Tibial artery (tissue), 4 donors: ENCODE measurements around the gene DMPK.

Experiments
- DNase-seq, 2 donors: peaks; one replicate each; pipeline ENCODE4 v3.0.0-alpha.2; 2019
- H3K27ac ChIP-seq, 2 donors: fragments of 200-600 bp; sonication (generic) in 1 of 2; 1 replicate in 1 of 2; 2 replicates in 1 of 2; pipeline ENCODE4 v1.5.1; 2018 to 2019; ENCODE audit warnings: mild to moderate bottlenecking in 1 of 2
- H3K27me3 ChIP-seq, 2 donors: fragments of 200-600 bp; sonication (generic) in 1 of 2; one replicate each; pipeline versions ENCODE4 v1.5.1 to v1.6.0; 2016 to 2019
- H3K36me3 ChIP-seq, 3 donors: fragments of 200-600 bp; sonication (generic) in 2 of 3; one replicate each; pipeline ENCODE4 v1.5.1; 2016 to 2019; ENCODE audit warnings: mild to moderate bottlenecking in 2 of 3
- H3K4me1 ChIP-seq, 4 donors: fragments of 200-600 bp; sonication (generic) in 2 of 4; 1 replicate in 3 of 4; 2 replicates in 1 of 4; pipeline ENCODE4 v1.5.1; 2016 to 2019
- H3K4me3 ChIP-seq, 2 donors: fragments of 200-600 bp; sonication (generic) in 1 of 2; 1 replicate in 1 of 2; 2 replicates in 1 of 2; pipeline ENCODE4 v1.5.1; 2018 to 2019; ENCODE audit warnings: mild to moderate bottlenecking in 2 of 2
- H3K9me3 ChIP-seq, 3 donors: fragments of 200-600 bp; sonication (generic) in 1 of 3; one replicate each; pipeline ENCODE4 v1.5.1; 2016 to 2019
- intact Hi-C: fragments of 100-400 bp; cut with DNase I; formaldehyde crosslinking; loops from one replicate; pipeline ENCODE4 v1.15.0; 2023; ENCODE audit warnings: low total_unique reads
- TF ChIP-seq, protein P1 (sequence below), 2 experiments: fragments of 200-600 bp in 1 of 2; fragments of 450-650 bp in 1 of 2; IDR thresholded peaks; one replicate each; pipeline ENCODE4 v1.5.1; 2017 to 2019; ENCODE audit warnings: antibody characterized with exemption in 2 of 2, mild to moderate bottlenecking in 1 of 2, moderate library complexity in 1 of 2

Gene DMPK

GRCh38 chr19:45780146-45780447 lies 2.2 kb downstream of the DMPK start:
- Histone ChIP-seq H3K4me3 (peak overlapping the region; percentile 76 to 86), H3K9me3 (no peaks in the 10 kb centered on the region), H3K36me3 (peaks cover 30 to 40% (median 31%) of the 10 kb centered on the region in 3 donors), H3K4me1 (peaks cover 8 to 72% (median 44%) of the 10 kb centered on the region in 4 donors), H3K27ac (peak overlapping the region; percentile 92 to 94), H3K27me3 (no peaks in the 10 kb centered on the region)
- TF ChIP-seq, protein P1, sequence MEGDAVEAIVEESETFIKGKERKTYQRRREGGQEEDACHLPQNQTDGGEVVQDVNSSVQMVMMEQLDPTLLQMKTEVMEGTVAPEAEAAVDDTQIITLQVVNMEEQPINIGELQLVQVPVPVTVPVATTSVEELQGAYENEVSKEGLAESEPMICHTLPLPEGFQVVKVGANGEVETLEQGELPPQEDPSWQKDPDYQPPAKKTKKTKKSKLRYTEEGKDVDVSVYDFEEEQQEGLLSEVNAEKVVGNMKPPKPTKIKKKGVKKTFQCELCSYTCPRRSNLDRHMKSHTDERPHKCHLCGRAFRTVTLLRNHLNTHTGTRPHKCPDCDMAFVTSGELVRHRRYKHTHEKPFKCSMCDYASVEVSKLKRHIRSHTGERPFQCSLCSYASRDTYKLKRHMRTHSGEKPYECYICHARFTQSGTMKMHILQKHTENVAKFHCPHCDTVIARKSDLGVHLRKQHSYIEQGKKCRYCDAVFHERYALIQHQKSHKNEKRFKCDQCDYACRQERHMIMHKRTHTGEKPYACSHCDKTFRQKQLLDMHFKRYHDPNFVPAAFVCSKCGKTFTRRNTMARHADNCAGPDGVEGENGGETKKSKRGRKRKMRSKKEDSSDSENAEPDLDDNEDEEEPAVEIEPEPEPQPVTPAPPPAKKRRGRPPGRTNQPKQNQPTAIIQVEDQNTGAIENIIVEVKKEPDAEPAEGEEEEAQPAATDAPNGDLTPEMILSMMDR (IDR thresholded peaks at IDR 0.05) = no peak
- DNase-seq = no peak
- intact Hi-C loops = no loop called here

DNA sequence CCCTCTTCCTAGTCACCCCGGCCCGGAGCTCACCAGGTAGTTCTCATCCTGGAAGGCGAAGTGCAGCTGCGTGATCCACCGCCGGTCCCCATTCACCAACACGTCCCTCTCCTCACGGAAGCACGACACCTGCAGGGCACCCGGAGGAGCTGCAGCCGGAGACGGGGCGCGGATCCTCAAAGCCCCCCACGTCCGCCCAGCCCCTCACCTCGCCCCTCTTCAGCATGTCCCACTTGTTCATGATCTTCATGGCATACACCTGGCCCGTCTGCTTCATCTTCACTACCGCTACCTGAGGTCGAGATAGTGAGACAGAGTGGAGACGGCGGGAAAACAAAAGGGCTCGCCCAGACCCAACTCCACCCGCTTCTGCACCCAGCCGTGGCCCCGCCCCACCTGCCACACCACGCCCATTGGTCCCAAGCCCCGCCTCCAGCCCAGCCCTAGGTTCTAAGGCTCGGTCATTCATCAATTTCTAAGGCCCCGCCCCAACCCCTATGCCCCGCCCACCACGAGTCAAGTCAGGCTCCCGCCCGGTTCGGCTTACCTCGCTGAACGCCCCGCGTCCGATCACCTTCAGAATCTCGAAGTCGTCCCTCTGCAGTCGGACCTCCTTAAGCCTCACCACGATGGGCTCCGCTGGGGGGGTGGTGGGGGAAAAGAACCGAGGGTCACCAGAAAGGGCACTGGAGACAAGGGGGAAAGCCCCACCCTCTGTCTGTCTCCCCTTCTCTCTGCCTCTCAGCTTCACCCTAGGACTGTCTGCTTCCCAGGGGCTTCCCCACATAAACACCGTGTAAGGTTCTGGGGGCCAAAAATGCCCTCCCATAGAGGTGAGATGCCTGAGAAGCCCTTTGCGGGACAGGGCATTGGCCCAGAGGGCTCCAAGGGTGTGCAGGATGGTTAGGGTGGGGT lies 2.8 kb downstream of the DMPK start:
- Histone ChIP-seq H3K36me3 (peaks cover 35 to 40% (median 36%) of the 10 kb centered on the region in 3 donors), H3K27me3 (no peaks in the 10 kb centered on the region), H3K9me3 (no peaks in the 10 kb centered on the region), H3K4me1 (peaks cover 8 to 66% (median 38%) of the 10 kb centered on the region in 4 donors), H3K27ac (peak overlapping the region; percentile 92 to 94), H3K4me3 (peak overlapping the region; percentile 76 to 86)
- peak; percentile 86 to 95 for DNase-seq
- TF ChIP-seq, protein P1 (IDR thresholded peaks at IDR 0.05) = peak; percentile 54
- intact Hi-C loops = no loop called here

GRCh38 chr19:45778010-45778661 lies 4.2 kb downstream of the DMPK start:
- Histone ChIP-seq H3K36me3 (peaks cover 37 to 46% (median 37%) of the 10 kb centered on the region in 3 donors), H3K27me3 (no peaks in the 10 kb centered on the region), H3K4me3 (no peak overlapping the region), H3K4me1 (peaks cover 0 to 53% (median 24%) of the 10 kb centered on the region in 4 donors), H3K27ac (peak overlapping the region; percentile 92 to 94), H3K9me3 (no peaks in the 10 kb centered on the region)
- TF ChIP-seq, protein P1 (IDR thresholded peaks at IDR 0.05) = no peak
- DNase-seq = no peak
- intact Hi-C loops = no loop called here

DNA sequence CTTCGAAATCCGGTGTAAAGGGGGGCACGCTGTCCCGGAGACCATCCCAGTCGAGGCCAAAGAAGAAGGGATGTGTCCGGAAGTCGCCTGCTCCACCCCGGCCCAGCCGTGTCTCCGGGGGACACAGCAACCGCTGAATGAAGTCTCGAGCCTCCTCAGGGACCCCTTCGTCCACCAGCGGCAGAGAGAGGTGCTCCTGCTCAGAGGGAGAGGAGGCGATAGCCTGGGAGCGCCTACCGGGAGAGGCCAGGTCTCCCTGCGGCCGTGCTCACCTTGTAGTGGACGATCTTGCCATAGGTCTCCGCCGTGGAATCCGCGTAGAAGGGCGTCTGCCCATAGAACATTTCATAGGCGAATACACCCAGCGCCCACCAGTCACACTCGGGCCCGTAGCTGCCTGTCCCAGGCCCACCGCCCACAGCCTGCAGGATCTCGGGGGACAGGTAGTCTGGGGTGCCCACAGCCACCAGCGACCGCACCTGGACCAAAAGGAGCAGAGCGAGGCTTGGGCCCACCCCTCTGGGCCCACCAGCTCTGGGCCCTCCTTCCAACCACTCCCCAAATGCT lies 4.8 kb downstream of the DMPK start:
- Histone ChIP-seq H3K4me1 (peaks cover 0 to 48% (median 22%) of the 10 kb centered on the region in 4 donors), H3K27me3 (no peaks in the 10 kb centered on the region), H3K36me3 (peaks cover 37 to 52% (median 43%) of the 10 kb centered on the region in 3 donors), H3K9me3 (no peaks in the 10 kb centered on the region), H3K27ac (no peak overlapping the region), H3K4me3 (no peak overlapping the region)
- intact Hi-C loops = no loop called here
- TF ChIP-seq, protein P1 (IDR thresholded peaks at IDR 0.05) = no peak
- DNase-seq = no peak

- intact Hi-C loops = no loop called here
- DNase-seq = no peak
- peaks cover 0 to 31% (median 22%) of the 10 kb centered on the region in 4 donors for H3K4me1 ChIP-seq
- no peak overlapping the region for H3K4me3 ChIP-seq
- H3K36me3 ChIP-seq = peaks cover 44 to 65% (median 46%) of the 10 kb centered on the region in 3 donors
- TF ChIP-seq, protein P1 (IDR thresholded peaks at IDR 0.05) = no peak
- no peaks in the 10 kb centered on the region for H3K9me3 ChIP-seq
- no peak overlapping the region for H3K27ac ChIP-seq
- H3K27me3 ChIP-seq = no peaks in the 10 kb centered on the region
Observed at GRCh38 chr19:45774765-45775164, 7.5 kb downstream of the DMPK start.
